Breast epithelium (tissue), 3 donors: ENCODE data around the gene SPATA3.

Experiments used
- CTCF ChIP-seq, 3 donors: fragments of 450-650 bp; IDR thresholded peaks; one replicate each; pipeline ENCODE4 v1.5.1; 2016 to 2017; ENCODE audit warnings: antibody characterized with exemption in 3 of 3, mild to moderate bottlenecking in 3 of 3, moderate library complexity in 3 of 3
- POLR2A ChIP-seq: fragments of 450-650 bp; IDR thresholded peaks from one replicate; pipeline ENCODE4 v1.6.1; 2016; ENCODE audit warnings: antibody characterized with exemption, mild to moderate bottlenecking, moderate library complexity
- POLR2AphosphoS5 ChIP-seq, 3 donors: sonication (generic); formaldehyde crosslinking; IDR thresholded peaks; one replicate each; pipeline ENCODE4 v1.6.1; 2017; ENCODE audit warnings: antibody characterized with exemption in 3 of 3

DNA sequence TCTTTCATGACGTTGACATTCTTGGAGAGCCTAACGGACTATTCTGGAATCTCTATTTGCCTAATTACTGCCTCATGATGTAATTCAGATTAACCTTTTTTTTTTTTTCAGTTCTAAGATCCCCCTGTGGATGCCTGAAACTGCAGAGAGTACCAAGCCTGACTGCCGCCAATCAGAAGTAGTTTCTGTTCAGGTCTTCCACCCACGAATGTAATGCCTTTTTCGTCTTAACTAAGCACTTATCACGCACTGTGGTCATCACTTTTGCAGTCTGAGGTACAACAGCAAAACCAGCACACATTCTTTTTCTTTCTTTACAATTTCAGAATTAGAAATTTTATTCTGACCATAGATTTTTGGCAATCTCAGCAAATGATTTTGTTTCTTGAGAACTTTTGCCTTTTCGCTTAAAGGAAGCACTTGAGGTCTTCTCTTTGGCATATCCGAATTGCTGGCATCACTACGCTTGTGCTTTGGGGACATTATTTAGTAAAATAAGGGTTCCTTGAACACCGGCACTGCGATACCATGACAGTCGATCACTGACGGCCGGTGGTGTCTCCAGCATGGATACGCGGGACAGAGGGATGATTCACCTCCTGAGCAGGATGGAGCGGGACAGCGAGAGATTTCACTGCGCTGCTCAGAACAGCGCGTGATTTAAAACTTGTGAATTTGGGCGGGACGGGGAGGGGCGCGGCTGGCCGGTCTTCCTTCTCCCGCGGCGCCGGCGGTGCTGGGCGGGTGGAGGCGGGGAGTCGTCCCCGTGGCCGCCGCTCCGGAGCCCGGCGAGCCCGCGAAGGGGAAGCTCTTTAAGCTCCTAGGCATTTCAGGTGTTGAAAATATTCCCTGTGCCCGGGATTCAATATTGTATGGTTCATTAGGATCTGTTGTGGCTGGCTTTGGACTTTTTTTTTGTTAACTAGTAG is 38.8 kb upstream of the SPATA3 start:
- TF ChIP-seq CTCF (IDR thresholded peaks at IDR 0.05) (no peak), POLR2AphosphoS5 (IDR thresholded peaks at IDR 0.05) (no peak), POLR2A (no peak)
